T-cell (primary cell): ENCODE measurements around the gene HNRNPL. TPM values are rescaled to one million over a fixed set of nuclear protein-coding genes. Genes with fewer than 3 reads are reported as not detected.
"Not testable (repeated sequence)": the region's sequence is repeated elsewhere in the genome, so short reads cannot be mapped to it uniquely, and the experiment has no call there.

Source experiments
- ATAC-seq, 4 experiments: fragments of 200-7000 bp in 3 of 4; fragments of 150-1000 bp in 1 of 4; cut with Tn5 transposase; replicated peaks in 1 of 4; 1 replicate in 3 of 4; 2 replicates in 1 of 4; pipeline ENCODE4 v1.10.0; 2021; ENCODE audit warnings: moderate library complexity in 3 of 4, mild to moderate bottlenecking in 2 of 4, moderate number of reproducible peaks in 1 of 4
- CTCF ChIA-PET, 2 donors: fragments of 300-600 bp; sonication (Branson Sonifier 250); formaldehyde crosslinking; loops; one replicate each; lab custom pipeline; 2022; ENCODE audit warnings: antibody characterized with exemption in 2 of 2; lab: Charles Lee
- POLR2A ChIA-PET, 2 donors: fragments of 300-600 bp; sonication (Branson Sonifier 250); formaldehyde crosslinking; loops; one replicate each; lab custom pipeline; 2022; ENCODE audit warnings: antibody characterized with exemption in 2 of 2; lab: Charles Lee
- DNase-seq, 35 experiments: peaks; one replicate each; pipeline versions ENCODE4 v3.0.0 to v3.0.0-alpha.2; 2013 to 2023
- H3K27ac ChIP-seq: one replicate; pipeline ENCODE4 v1.5.1; 2013; ENCODE audit warnings: low read length
- H3K27me3 ChIP-seq, 2 experiments: replicated peaks in 1 of 2; 1 replicate in 1 of 2; 2 replicates in 1 of 2; pipeline versions ENCODE4 v1.6.1 to v1.7.0; 2013; ENCODE audit warnings: low read length in 1 of 2, mixed read lengths in 1 of 2; ENCODE audit not compliant: control insufficient read depth in 2 of 2, insufficient read depth in 2 of 2; ENCODE audit errors: extremely low read depth in 1 of 2
- H3K36me3 ChIP-seq, 2 donors: 1 replicate in 1 of 2; 2 replicates in 1 of 2; pipeline versions ENCODE4 v1.6.1 to v1.7.0; 2013; ENCODE audit warnings: low read length in 1 of 2; ENCODE audit not compliant: control insufficient read depth in 2 of 2, insufficient read depth in 1 of 2; ENCODE audit errors: extremely low read depth in 1 of 2
- H3K4me1 ChIP-seq, 2 experiments: 1 replicate in 1 of 2; 2 replicates in 1 of 2; pipeline versions ENCODE4 v1.6.1 to v1.7.0; 2013; ENCODE audit warnings: low read length in 2 of 2, mixed read lengths in 1 of 2; ENCODE audit not compliant: insufficient read depth in 2 of 2, control insufficient read depth in 1 of 2; ENCODE audit errors: extremely low read depth in 1 of 2
- H3K4me3 ChIP-seq, 2 donors: 1 replicate in 1 of 2; 2 replicates in 1 of 2; pipeline versions ENCODE4 v1.5.1 to v1.7.0; 2013; ENCODE audit warnings: mild to moderate bottlenecking in 2 of 2, low read length in 1 of 2, moderate library complexity in 1 of 2; ENCODE audit not compliant: control insufficient read depth in 1 of 2; ENCODE audit errors: extremely low read depth in 1 of 2
- H3K9me3 ChIP-seq: 2 replicates; pipeline ENCODE4 v1.7.0; 2013
- H3K27ac Mint-ChIP-seq, 2 donors: one replicate each; pipeline ENCODE4 v1.8.0; 2020 to 2021; ENCODE audit warnings: mild to moderate bottlenecking in 2 of 2, mixed read lengths in 2 of 2
- H3K27me3 Mint-ChIP-seq, 2 donors: one replicate each; pipeline ENCODE4 v1.8.0; 2021 to 2022; ENCODE audit warnings: mixed read lengths in 2 of 2
- H3K36me3 Mint-ChIP-seq: one replicate; pipeline ENCODE4 v1.8.0; 2021; ENCODE audit warnings: mixed read lengths
- H3K4me1 Mint-ChIP-seq, 3 donors: one replicate each; pipeline ENCODE4 v1.8.0; 2020 to 2022; ENCODE audit warnings: mixed read lengths in 3 of 3, mild to moderate bottlenecking in 1 of 3
- H3K4me3 Mint-ChIP-seq, 3 donors: one replicate each; pipeline ENCODE4 v1.8.0; 2020 to 2022; ENCODE audit warnings: mild to moderate bottlenecking in 3 of 3, mixed read lengths in 3 of 3, moderate library complexity in 3 of 3
- H3K9me3 Mint-ChIP-seq, 3 donors: one replicate each; pipeline ENCODE4 v1.8.0; 2020 to 2022; ENCODE audit warnings: mixed read lengths in 3 of 3
- WGBS: methylation state at CpG from one replicate; pipeline ENCODE4 v1.1.5; 2013; ENCODE audit warnings: missing lambda C conversion rate; ENCODE audit not compliant: insufficient coverage; 5-methylcytosine and 5-hydroxymethylcytosine counted together
- total RNA-seq, 35 experiments: library from RNA in 6 of 35; stranded (reverse) in 6 of 35; fragments of 120-200 nt in 1 of 35; gene quantifications; one replicate each; pipeline versions ENCODE4 v1.2.1 to v1.2.4 and lab custom pipeline; 2013 to 2026

HNRNPL gene
- total RNA-seq, 5 donors from 2014 or later (not counting 1 experiment from before 2014, with no cell fraction given): 320 to 498 (median 330) TPM

DNA sequence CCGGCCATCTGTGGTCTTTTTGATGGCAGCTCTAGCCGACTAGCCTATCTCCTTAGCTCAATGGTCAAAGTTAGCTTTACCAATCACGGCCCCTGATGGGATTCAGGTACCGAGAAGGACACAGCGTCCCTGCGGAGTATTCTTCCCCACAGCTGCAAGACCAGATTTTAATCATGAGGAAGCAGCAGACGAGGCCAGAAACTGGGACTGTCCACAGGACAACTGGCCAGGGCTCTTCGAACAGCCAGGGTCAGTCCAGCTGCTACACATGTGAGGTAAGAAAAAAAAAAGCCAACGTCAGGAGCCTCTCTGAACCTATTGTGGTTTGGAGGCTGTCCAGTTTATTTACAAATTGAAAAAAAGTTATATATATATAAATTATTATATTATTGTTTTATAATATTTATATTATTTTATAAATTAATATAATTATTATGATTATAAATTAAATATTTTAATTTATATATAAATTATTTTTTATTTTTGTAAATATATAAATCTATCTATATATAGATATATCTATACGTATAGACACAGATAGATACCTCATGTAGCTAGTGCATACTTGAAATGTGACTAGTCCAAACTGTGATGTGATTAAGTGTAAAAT is 17.5 kb upstream of the HNRNPL start:
- H3K9me3 ChIP-seq: no peaks in the 10 kb centered on the region
- H3K4me3 ChIP-seq: no peak overlapping the region
- H3K4me1 ChIP-seq: peaks cover 20 to 68% of the 10 kb centered on the region in 2 experiments
- WGBS: 100% methylated on average over 4 of the region's 10 CpGs
- ChIA-PET CTCF (no interaction called here), POLR2A (interaction anchor here (0.6 to 0.7 kb wide), 4 partner anchors 8 to 877 kb away, joined by 4 to 6 read pairs (median 4); no protein-coding TSS in a partner anchor)
- no peaks in the 10 kb centered on the region for H3K9me3 Mint-ChIP-seq
- H3K27ac ChIP-seq: no peak overlapping the region
- peaks cover 5% of the 10 kb centered on the region for H3K36me3 Mint-ChIP-seq
- no peak overlapping the region for H3K4me3 Mint-ChIP-seq
- peak overlapping the region in 1 of 2 donors; percentile 73 for H3K27ac Mint-ChIP-seq
- H3K36me3 ChIP-seq: peaks cover 0 to 15% of the 10 kb centered on the region in 2 donors
- DNase-seq (no peak), ATAC-seq (no peak)
- H3K27me3 Mint-ChIP-seq: no peaks in the 10 kb centered on the region
- H3K4me1 Mint-ChIP-seq: peaks cover 48 to 58% (median 57%) of the 10 kb centered on the region in 3 donors
- no peaks in the 10 kb centered on the region for H3K27me3 ChIP-seq

DNA sequence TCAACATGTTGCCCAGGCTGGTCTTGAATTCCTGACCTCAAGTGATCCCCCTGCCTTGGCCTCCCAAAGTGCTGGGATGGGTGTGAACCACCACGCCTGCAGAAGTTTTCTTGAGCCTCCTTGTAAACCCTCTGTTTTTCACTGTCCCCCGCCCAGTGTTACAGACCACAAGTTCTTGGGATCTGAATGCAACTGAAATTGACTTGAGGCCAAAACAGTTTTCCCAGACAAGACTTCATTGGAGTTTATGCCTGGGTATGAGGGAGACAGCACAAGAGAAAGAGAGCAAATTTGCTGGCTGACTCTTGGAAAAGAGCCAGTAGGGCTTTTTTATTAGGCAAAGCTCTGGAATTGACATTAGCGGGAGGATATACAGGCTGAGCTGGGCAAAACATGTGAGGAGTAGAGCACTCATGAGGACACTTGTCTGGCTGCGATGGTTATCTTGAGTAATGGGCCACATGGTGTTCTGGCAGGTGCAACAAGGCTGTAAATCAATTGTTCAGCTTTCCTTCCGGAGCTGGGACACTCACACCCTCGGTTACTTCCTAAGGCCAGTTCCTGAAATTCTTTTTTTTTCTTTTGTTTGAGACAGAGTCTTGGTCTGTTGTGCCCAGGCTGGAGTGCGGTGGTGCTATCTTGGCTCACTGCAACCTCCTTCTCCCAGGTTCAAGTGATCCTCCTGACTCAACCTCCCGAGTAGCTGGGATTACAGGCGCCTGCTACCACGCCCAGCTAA is 12.7 kb upstream of the HNRNPL start:
- ATAC-seq (no peak), DNase-seq (no peak)
- ChIA-PET CTCF (no interaction called here), POLR2A (interaction anchor here in 1 of 2 donors (0.9 kb wide), 1 partner anchor 13 kb away, joined by 3 read pairs; no protein-coding TSS in a partner anchor)
- Histone ChIP-seq H3K27me3 (no peaks in the 10 kb centered on the region), H3K27ac (no peak overlapping the region), H3K4me3 (no peak overlapping the region), H3K9me3 (no peaks in the 10 kb centered on the region), H3K36me3 (no peaks in the 10 kb centered on the region), H3K4me1 (peaks cover 19 to 48% of the 10 kb centered on the region in 2 experiments)
- WGBS: 100% methylated on average over 2 of the region's 10 CpGs
- H3K27ac Mint-ChIP-seq: no peak overlapping the region
- peaks cover 29 to 48% (median 38%) of the 10 kb centered on the region in 3 donors for H3K4me1 Mint-ChIP-seq
- H3K9me3 Mint-ChIP-seq: no peaks in the 10 kb centered on the region
- H3K27me3 Mint-ChIP-seq: no peaks in the 10 kb centered on the region
- no peaks in the 10 kb centered on the region for H3K36me3 Mint-ChIP-seq
- H3K4me3 Mint-ChIP-seq: no peak overlapping the region

DNA sequence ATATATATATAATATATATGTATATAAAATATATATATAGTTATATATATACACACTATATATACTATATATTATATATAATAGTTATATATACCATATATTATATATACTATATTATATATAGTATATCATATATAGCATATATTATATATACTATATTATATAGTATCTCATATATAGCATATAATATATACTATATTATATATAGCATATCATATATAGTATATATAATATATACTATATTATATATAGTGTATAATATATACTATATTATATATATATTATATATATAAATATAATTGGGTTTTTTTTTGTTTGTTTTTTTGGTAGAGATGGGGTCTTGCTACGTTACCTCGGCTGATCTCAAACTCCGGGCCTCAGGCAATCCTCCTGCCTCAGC is 11.6 kb upstream of the HNRNPL start:
- no CpG with 5 or more reads among the region's 3 CpGs for WGBS
- ATAC-seq (no peak), DNase-seq (no peak)
- no peaks in the 10 kb centered on the region for H3K27me3 Mint-ChIP-seq
- Histone ChIP-seq H3K4me3 (no peak overlapping the region), H3K27ac (no peak overlapping the region), H3K36me3 (no peaks in the 10 kb centered on the region), H3K4me1 (peaks cover 24 to 49% of the 10 kb centered on the region in 2 experiments), H3K27me3 (no peaks in the 10 kb centered on the region), H3K9me3 (no peaks in the 10 kb centered on the region)
- H3K4me3 Mint-ChIP-seq: no peak overlapping the region
- ChIA-PET CTCF (interaction anchor here in 1 of 2 donors (0.6 kb wide), 2 partner anchors 27 to 476 kb away, joined by 3 to 7 read pairs; no protein-coding TSS in a partner anchor), POLR2A (interaction anchor here in 1 of 2 donors (0.8 kb wide), 1 partner anchor 10 kb away, joined by 4 read pairs; no protein-coding TSS in a partner anchor)
- H3K27ac Mint-ChIP-seq: no peak overlapping the region
- no peaks in the 10 kb centered on the region for H3K9me3 Mint-ChIP-seq
- H3K4me1 Mint-ChIP-seq: peaks cover 34 to 55% (median 43%) of the 10 kb centered on the region in 3 donors
- no peaks in the 10 kb centered on the region for H3K36me3 Mint-ChIP-seq

DNA sequence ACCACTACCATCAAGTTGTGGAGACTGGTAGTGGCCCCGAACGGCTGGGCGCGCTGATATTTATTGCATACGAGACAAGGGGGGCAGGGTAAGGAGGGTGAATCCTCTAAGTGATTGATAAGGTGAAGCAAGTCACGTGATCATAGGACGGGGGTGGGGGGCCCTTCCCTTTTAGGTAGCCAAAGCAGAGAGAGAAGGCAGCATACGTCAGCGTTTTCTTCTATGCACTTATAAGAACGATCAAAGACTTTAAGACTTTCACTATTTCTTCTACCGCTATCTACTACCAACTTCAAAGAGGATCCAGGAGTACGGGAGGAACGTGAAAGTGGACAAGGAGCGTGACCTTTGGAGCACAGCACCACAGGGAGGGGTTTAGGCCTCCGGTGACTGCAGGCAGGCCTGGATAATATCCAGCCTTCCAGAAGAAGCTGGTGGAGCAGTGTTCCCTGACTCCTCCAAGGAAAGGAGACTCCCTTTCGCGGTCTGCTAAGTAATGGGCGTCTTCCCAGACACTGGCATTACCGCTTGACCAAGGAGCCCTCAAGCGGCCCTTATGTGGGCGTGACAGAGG is 9.9 kb upstream of the HNRNPL start:
- H3K27ac ChIP-seq, H3K27me3 ChIP-seq, H3K9me3 Mint-ChIP-seq, H3K27me3 Mint-ChIP-seq, CTCF ChIA-PET, H3K27ac Mint-ChIP-seq, H3K36me3 Mint-ChIP-seq, DNase-seq, H3K36me3 ChIP-seq, H3K9me3 ChIP-seq, ATAC-seq, POLR2A ChIA-PET, H3K4me3 Mint-ChIP-seq, H3K4me3 ChIP-seq: not testable (repeated sequence)
- peaks cover 18 to 44% (median 27%) of the 10 kb centered on the region in 3 donors for H3K4me1 Mint-ChIP-seq
- H3K4me1 ChIP-seq: peaks cover 15 to 35% of the 10 kb centered on the region in 2 experiments
- 96% methylated on average over 7 of the region's 21 CpGs for WGBS

DNA sequence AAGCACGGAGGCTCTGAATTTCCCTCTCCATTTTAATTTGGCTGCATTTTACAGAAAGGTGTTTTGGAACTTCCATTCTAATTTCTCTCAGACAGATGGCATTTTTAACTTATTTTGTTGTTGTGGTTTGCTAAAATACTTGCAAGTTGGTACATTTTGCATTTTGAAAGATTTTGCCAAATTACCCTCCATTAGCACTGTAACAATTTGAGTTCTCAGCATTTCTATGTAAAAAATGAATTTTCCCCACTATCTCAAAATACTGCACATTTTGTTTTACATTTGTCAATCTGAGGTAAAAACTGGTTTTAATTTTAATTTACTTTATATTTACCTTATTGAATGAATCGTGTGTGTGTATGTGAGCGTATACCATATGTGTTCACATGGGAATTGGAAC is 7.0 kb upstream of the HNRNPL start:
- Mint-ChIP-seq H3K27ac (peak overlapping the region; percentile 82 to 85), H3K4me3 (peak overlapping the region in 2 of 3 donors; percentile 29 to 53), H3K9me3 (no peaks in the 10 kb centered on the region), H3K4me1 (peaks cover 20 to 40% (median 26%) of the 10 kb centered on the region in 3 donors), H3K36me3 (no peaks in the 10 kb centered on the region), H3K27me3 (no peaks in the 10 kb centered on the region)
- DNase-seq: no peak
- Histone ChIP-seq H3K4me1 (peaks cover 10 to 34% of the 10 kb centered on the region in 2 experiments), H3K27ac (peak overlapping the region; percentile 47), H3K4me3 (no peak overlapping the region), H3K27me3 (no peaks in the 10 kb centered on the region), H3K9me3 (no peaks in the 10 kb centered on the region), H3K36me3 (no peaks in the 10 kb centered on the region)
- CTCF ChIA-PET: no interaction called here
- no peak for ATAC-seq
- POLR2A ChIA-PET: interaction anchor here in 1 of 2 donors (0.6 to 1.2 kb wide), 4 partner anchors 10 to 79 kb away, joined by 3 to 4 read pairs (median 3); no protein-coding TSS in a partner anchor
- no CpG with 5 or more reads among the region's 3 CpGs for WGBS

DNA sequence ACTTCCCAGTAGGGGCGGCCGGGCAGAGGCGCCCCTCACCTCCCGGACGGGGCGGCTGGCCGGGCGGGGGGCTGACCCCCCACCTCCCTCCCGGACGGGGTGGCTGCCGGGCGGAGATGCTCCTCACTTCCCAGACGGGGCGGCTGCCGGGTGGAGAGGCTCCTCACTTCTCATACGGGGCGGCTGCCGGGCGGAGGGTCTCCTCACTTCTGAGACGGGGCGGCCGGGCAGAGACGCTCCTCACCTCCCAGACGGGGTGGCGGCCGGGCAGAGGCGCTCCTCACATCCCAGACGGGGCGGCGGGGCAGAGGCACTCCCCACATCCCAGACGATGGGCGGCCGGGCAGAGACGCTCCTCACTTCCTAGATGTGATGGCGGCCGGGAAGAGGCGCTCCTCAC is 6.0 kb upstream of the HNRNPL start:
- H3K36me3 Mint-ChIP-seq, CTCF ChIA-PET, H3K27me3 ChIP-seq, ATAC-seq, H3K4me3 Mint-ChIP-seq, H3K27me3 Mint-ChIP-seq, H3K27ac ChIP-seq, H3K9me3 Mint-ChIP-seq, H3K36me3 ChIP-seq, H3K27ac Mint-ChIP-seq, DNase-seq, POLR2A ChIA-PET, H3K4me3 ChIP-seq, H3K9me3 ChIP-seq: not testable (repeated sequence)
- peaks cover 13 to 44% of the 10 kb centered on the region in 2 experiments for H3K4me1 ChIP-seq
- no CpG with 5 or more reads among the region's 37 CpGs for WGBS
- H3K4me1 Mint-ChIP-seq: peaks cover 31 to 43% (median 35%) of the 10 kb centered on the region in 3 donors
